B cell (primary cell): ENCODE data around the gene SMIM14. TPM values are rescaled to one million over a fixed set of nuclear protein-coding genes. Genes with fewer than 3 reads are reported as not detected.
"Not testable (repeated sequence)": the region's sequence is repeated elsewhere in the genome, so short reads cannot be mapped to it uniquely, and the experiment has no call there.

Experiments
- ATAC-seq: fragments of 200-7000 bp; cut with Tn5 transposase; one replicate; pipeline ENCODE4 v1.10.0; 2021; ENCODE audit warnings: low read depth, mild to moderate bottlenecking, moderate number of reproducible peaks, moderate library complexity
- CTCF ChIA-PET: fragments of 350-600 bp; sonication (Branson Sonifier 250); formaldehyde crosslinking; loops from one replicate; lab custom pipeline; 2021; ENCODE audit warnings: antibody characterized with exemption, inconsistent platforms; lab: Charles Lee
- POLR2A ChIA-PET: fragments of 350-600 bp; sonication (Branson Sonifier 250); formaldehyde crosslinking; loops from one replicate; lab custom pipeline; 2021; ENCODE audit warnings: antibody characterized with exemption; lab: Charles Lee
- DNase-seq: peaks from one replicate; pipeline ENCODE4 v3.0.0; 2013
- H2AFZ ChIP-seq: 2 replicates; pipeline ENCODE4 v1.6.1; 2012; ENCODE audit warnings: mild to moderate bottlenecking, low read depth, low read length; ENCODE audit not compliant: insufficient read depth, poor library complexity, severe bottlenecking
- H3K27ac ChIP-seq, 2 donors: 1 replicate in 1 of 2; 2 replicates in 1 of 2; pipeline ENCODE4 v1.5.1; 2012 to 2013; ENCODE audit warnings: low read length in 2 of 2, mild to moderate bottlenecking in 2 of 2, moderate library complexity in 1 of 2
- H3K27me3 ChIP-seq, 4 experiments: fragments of 200-600 bp in 1 of 4; sonication (generic) in 1 of 4; replicated peaks in 1 of 4; 1 replicate in 2 of 4; 2 replicates in 2 of 4; pipeline versions ENCODE4 v1.6.1 to v1.7.0; 2013 to 2016; ENCODE audit warnings: low read length in 3 of 4, mild to moderate bottlenecking in 2 of 4, mixed read lengths in 1 of 4, moderate library complexity in 1 of 4; ENCODE audit not compliant: insufficient read depth in 4 of 4, control insufficient read depth in 3 of 4; ENCODE audit errors: control extremely low read depth in 1 of 4
- H3K36me3 ChIP-seq, 2 experiments: replicated peaks in 1 of 2; 1 replicate in 1 of 2; 2 replicates in 1 of 2; pipeline versions ENCODE4 v1.6.1 to v1.7.1; 2013; ENCODE audit warnings: low read length in 1 of 2; ENCODE audit not compliant: insufficient read depth in 2 of 2, control insufficient read depth in 1 of 2; ENCODE audit errors: control extremely low read depth in 1 of 2, extremely low read depth in 1 of 2
- H3K4me1 ChIP-seq, 2 donors: fragments of 200-600 bp in 1 of 2; sonication (generic) in 1 of 2; 1 replicate in 1 of 2; 2 replicates in 1 of 2; pipeline versions ENCODE4 v1.5.1 to v1.6.1; 2013 to 2017; ENCODE audit warnings: low read length in 2 of 2; ENCODE audit not compliant: control insufficient read depth in 2 of 2, insufficient read depth in 2 of 2
- H3K4me2 ChIP-seq: replicated peaks from 2 replicates; pipeline ENCODE3; 2012; ENCODE audit warnings: mild to moderate bottlenecking, low read depth, low read length; ENCODE audit not compliant: poor library complexity, severe bottlenecking
- H3K4me3 ChIP-seq, 5 experiments: fragments of 200-600 bp in 1 of 5; sonication (generic) in 1 of 5; 1 replicate in 3 of 5; 2 replicates in 2 of 5; pipeline versions ENCODE4 v1.5.1 to v1.7.0; 2011 to 2016; ENCODE audit warnings: low read length in 4 of 5, mild to moderate bottlenecking in 4 of 5, low read depth in 2 of 5, control low read depth in 1 of 5, moderate library complexity in 1 of 5; ENCODE audit not compliant: insufficient read depth in 1 of 5; ENCODE audit errors: control extremely low read depth in 1 of 5, extremely low read depth in 1 of 5
- H3K79me2 ChIP-seq: fragments of 200-600 bp; sonication (generic); one replicate; pipeline ENCODE4 v1.6.0; 2016; ENCODE audit warnings: low read length; ENCODE audit not compliant: control insufficient read depth, insufficient read depth
- H3K9ac ChIP-seq: fragments of 200-600 bp; sonication (generic); 2 replicates; pipeline ENCODE4 v1.6.1; 2017; ENCODE audit warnings: mild to moderate bottlenecking, low read length, moderate library complexity
- H3K9me3 ChIP-seq, 3 donors: one replicate each; pipeline versions ENCODE4 v1.6.1 to v1.7.1; 2013; ENCODE audit warnings: low read length in 2 of 3; ENCODE audit not compliant: control insufficient read depth in 2 of 3, insufficient read depth in 1 of 3; ENCODE audit errors: control extremely low read depth in 1 of 3
- H4K20me1 ChIP-seq: 2 replicates; pipeline ENCODE4 v1.6.0; 2012; ENCODE audit warnings: mild to moderate bottlenecking, low read length; ENCODE audit not compliant: insufficient read depth, control insufficient read depth, poor library complexity, severe bottlenecking
- H3K27ac Mint-ChIP-seq: one replicate; pipeline ENCODE4 v1.8.0; 2021; ENCODE audit warnings: mixed read lengths
- H3K27me3 Mint-ChIP-seq: one replicate; pipeline ENCODE4 v1.8.0; 2021; ENCODE audit warnings: mixed read lengths
- H3K4me1 Mint-ChIP-seq: one replicate; pipeline ENCODE4 v1.8.0; 2021; ENCODE audit warnings: mixed read lengths
- H3K4me3 Mint-ChIP-seq: one replicate; pipeline ENCODE4 v1.8.0; 2021; ENCODE audit warnings: mixed read lengths
- H3K9me3 Mint-ChIP-seq: one replicate; pipeline ENCODE4 v1.8.0; 2022; ENCODE audit warnings: mixed read lengths; ENCODE audit not compliant: insufficient read depth
- WGBS: methylation state at CpG from one replicate; pipeline ENCODE4 v1.1.5; 2013; ENCODE audit warnings: missing lambda C conversion rate; ENCODE audit not compliant: insufficient coverage; 5-methylcytosine and 5-hydroxymethylcytosine counted together
- intact Hi-C: fragments of 100-400 bp; cut with micrococcal nuclease; formaldehyde crosslinking; loops from one replicate; pipeline ENCODE4 v1.10.0; 2022
- polyA plus RNA-seq: library from polyadenylated mRNA; depleted of rRNA; stranded (reverse); fragments of >200 nt; gene quantifications from 2 replicates; pipeline ENCODE4 v1.2.3, GENCODE V29; 2012
- total RNA-seq, 2 donors: library from RNA; stranded (reverse); fragments of 120-200 nt in 1 of 2; gene quantifications; 1 replicate in 1 of 2; 2 replicates in 1 of 2; pipeline versions ENCODE4 v1.2.3 to v1.2.4, GENCODE V29; 2013 to 2022

Gene SMIM14
- total and polyA plus RNA-seq, 2 donors (not counting 1 experiment from before 2014, with no cell fraction given), result 38.9 to 56.0 TPM

DNA sequence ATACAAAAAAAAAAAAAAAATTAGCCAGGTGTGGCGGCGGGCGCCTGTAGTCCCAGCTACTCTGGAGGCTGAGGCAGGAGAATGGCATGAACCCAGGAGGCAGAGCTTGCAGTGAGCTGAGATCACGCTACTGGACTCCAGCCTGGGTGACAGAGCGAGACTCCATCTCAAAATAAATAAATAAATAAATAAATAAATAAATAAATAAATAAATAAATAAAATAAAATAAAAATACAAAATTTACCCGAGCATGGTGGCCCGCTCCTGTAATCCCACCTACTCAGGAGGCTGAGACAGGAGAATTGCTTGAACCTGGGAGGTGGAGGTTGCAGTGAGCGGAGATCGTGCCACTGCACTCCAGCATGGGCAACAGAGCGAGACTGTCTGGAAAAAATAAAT is 37.0 kb upstream of the SMIM14 start:
- H3K9ac ChIP-seq, H3K79me2 ChIP-seq, H2AFZ ChIP-seq, CTCF ChIA-PET, H3K9me3 Mint-ChIP-seq, H3K4me1 ChIP-seq, POLR2A ChIA-PET, H3K27me3 ChIP-seq, H3K27ac ChIP-seq, DNase-seq, H4K20me1 ChIP-seq, H3K27ac Mint-ChIP-seq, H3K36me3 ChIP-seq, intact Hi-C loops, H3K4me3 Mint-ChIP-seq, ATAC-seq, H3K4me3 ChIP-seq, H3K4me2 ChIP-seq, H3K27me3 Mint-ChIP-seq, H3K9me3 ChIP-seq: not testable (repeated sequence)
- WGBS, result no CpG with 5 or more reads among the region's 10 CpGs
- H3K4me1 Mint-ChIP-seq, result peaks cover 16% of the 10 kb centered on the region

GRCh38 chr4:39670296-39670695 is 31.6 kb upstream of the SMIM14 start:
- CTCF ChIA-PET, result interaction anchor here (0.6 kb wide), 1 partner anchor 22 kb away, joined by 3 read pairs; no protein-coding TSS in a partner anchor
- H3K9ac ChIP-seq, H2AFZ ChIP-seq, intact Hi-C loops, H3K4me1 Mint-ChIP-seq, H3K27ac ChIP-seq, H3K9me3 ChIP-seq, H3K4me3 ChIP-seq, ATAC-seq, H3K27me3 Mint-ChIP-seq, POLR2A ChIA-PET, H3K4me2 ChIP-seq, H4K20me1 ChIP-seq, H3K4me3 Mint-ChIP-seq, H3K36me3 ChIP-seq, H3K27ac Mint-ChIP-seq, DNase-seq, H3K27me3 ChIP-seq, H3K4me1 ChIP-seq, H3K9me3 Mint-ChIP-seq, H3K79me2 ChIP-seq: not testable (repeated sequence)
- no CpG with 5 or more reads among the region's 1 CpG for WGBS
